ENCODE measurements around the gene GPR89A.
A peak's percentile ranks its signal among the peaks of the same experiment; 100 is the strongest.
"Not testable (repeated sequence)": the region's sequence is repeated elsewhere in the genome, so short reads cannot be mapped to it uniquely, and the experiment has no call there.

GPR89A gene

DNA sequence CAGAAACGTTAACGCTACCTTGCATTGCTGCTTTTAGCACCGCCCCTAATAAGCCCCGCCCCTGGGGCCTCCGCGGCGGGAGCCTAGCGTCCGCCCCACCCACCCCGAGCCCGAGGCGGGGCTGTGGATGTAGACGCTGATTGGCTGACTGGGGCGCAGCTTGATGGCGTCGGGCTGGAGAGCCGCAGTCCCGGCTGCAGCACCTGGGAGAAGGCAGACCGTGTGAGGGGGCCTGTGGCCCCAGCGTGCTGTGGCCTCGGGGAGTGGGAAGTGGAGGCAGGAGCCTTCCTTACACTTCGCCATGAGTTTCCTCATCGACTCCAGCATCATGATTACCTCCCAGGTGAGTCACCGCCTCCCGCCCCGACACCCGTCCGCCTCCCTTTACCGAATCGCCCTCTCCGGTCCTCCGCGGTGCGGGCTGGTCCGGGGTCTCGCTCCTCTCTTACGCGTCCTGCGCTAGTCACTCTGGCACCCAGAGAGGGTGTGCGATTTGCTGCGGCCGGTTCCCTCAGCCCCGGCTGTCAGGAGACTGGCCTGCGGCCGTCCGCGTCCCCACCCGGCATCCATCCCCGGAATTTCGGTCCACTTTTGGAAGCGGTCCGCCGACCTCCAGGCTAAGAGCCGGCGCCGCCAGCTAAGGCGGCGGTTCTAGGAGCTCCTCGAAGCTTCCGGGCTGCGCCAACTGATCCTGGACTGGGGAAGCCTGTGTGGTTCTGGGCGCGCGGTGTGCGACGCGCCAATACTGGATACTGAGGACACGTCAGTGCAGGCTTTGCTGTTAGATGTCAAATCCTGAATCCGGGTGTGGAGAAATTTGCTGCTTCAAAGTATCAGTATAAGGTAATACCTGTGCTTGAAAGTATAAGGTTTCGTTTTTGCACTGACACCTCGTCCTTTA lies at the start of gene GPR89A:
GPR89A (plus strand) TSS at position 156 of the 901 bp plus-strand sequence; CDS start at position 302, 146 bp downstream.
- DNase-seq (ENCODE audit: low read depth, low spot score) = peak; percentile 92

DNA sequence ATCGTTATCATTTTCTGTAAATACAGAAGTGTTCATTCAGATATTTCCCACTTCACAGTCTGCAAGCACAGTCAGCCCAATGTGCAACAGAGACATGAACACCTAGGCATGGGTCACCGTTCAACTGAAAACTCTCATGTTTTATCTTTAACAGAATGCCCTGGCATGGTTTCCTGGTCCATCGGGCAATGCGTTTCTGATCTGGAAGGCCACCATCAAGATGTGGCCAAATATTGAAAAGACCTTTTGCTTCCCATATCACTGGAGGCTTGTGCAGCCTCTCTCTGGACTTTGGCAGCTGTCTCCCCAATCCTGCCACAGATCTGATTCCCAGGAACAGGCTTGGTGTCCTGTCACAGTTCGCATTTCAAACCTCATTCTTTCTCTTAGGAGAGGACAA lies 21.0 kb upstream of the GPR89A start:
- DNase-seq (ENCODE audit: low read depth, low spot score) = not testable (repeated sequence)

DNA sequence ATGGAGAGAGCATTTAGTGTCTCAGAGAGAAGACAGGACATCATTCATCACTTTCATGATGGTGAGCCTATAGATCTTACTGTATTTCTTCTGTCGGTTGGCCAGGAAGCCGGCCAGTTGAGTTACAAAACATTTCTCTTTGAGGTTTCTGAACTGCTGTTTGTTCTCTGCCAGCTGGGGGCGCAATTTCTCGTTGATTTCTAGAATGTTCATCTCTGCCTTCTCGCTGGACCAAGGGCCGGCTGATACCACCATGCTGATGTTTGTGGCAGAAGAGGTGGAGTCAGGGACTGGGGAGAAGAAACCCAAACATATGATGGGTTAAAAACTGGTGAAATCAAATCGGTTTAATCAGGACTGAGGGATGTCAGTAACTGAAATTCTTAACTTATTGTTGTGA lies 17.0 kb upstream of the GPR89A start:
- peak; percentile 4 for DNase-seq (ENCODE audit: low read depth, low spot score)

DNA sequence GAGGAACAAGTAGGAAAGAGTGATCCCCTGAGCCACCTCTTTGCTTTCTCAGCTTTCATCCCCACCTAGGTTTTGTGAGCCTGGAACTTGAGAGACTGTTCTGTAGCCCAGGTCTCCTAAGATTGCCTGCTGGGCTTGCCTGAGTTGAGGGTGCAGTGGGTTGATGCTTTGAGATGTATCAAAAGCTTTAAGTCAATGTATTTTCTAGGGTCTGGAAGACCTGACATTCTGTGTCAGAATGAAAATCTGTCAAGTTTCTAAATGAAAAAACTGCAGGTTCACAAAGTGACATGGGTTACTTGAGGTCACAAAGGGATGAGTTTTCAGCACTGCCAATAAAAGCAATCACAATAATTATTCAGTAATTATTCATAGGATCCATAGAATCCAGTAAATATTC lies 15.4 kb upstream of the GPR89A start:
- not testable (repeated sequence) for DNase-seq (ENCODE audit: low read depth, low spot score)

DNA sequence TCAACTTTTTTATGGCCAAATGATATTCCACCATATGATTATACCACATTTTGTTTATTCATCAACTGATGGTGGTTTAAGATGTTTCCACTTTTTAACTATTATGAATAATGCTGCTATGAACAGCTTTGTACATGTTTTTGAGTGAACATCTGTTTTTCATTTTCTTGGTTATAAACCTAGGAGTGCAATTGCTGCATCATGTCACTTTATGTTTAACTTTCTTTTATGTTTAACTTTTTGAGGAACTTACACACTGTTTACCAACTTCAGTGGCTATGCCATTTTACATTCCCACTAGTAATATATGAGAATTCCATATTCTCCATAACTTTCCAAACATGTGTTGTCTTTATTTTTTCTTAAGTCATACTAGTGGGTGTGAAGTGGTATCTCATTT lies 12.4 kb upstream of the GPR89A start:
- DNase-seq (ENCODE audit: low read depth, low spot score) = not testable (repeated sequence)

DNA sequence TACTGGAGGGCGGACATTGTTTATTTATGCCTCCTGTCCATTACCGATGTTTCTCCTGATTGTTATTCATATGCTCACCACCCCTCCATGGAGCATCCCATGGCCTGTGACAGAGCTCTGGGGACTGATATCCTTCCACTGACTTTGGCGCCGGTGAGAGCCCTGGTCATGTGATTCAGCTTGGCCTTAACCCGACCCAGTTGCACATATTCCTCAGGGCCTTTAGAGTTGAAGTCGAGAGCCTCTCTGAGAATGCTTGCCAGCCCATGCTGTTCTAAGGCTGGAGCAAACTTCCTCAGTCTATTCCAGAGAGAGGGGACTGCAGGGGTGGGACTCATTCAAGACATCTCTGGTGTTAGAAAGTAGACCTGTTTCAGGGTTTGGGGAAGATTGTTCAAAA lies 11.6 kb upstream of the GPR89A start:
- DNase-seq (ENCODE audit: low read depth, low spot score) = not testable (repeated sequence)

DNA sequence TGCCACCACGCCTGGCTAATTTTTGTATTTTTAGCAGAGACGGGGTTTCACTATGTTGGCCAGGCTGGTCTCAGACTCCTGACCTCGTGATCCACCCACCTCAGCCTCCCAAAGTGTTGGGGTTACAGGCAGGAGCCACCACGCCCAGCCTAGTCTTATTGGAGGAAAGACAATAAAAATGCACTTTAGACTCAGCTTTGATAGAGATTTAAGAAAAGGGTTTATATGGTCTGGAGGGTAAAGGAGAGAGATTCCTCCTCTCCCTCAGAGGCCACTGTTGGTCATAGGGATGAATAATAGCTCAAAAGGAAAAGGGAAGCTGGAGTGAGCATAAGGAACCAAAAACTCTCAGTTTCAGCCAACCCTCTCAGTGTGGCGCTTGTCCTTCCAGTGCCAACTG lies 8.4 kb upstream of the GPR89A start:
- not testable (repeated sequence) for DNase-seq (ENCODE audit: low read depth, low spot score)

DNA sequence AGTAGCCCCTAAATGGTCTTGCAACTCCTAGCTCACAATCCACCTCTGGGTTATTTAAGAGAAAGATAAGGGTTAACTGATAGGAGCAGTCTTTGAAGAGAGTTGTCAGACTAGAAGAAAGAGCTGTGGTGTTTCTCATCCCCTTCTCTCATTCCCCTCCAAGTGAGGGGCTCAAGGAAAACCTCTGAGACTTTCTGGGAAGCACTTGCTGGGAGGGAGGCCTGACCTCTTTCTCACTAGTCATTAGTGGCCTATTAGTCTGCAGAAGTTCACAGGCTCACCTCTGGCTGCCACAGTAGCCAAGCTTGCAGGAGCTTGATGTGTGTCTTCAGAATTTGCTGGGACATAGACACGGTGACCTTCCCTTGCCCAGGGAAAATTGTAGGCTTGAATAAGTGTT lies 6.2 kb upstream of the GPR89A start:
- DNase-seq (ENCODE audit: low read depth, low spot score) = no peak

DNA sequence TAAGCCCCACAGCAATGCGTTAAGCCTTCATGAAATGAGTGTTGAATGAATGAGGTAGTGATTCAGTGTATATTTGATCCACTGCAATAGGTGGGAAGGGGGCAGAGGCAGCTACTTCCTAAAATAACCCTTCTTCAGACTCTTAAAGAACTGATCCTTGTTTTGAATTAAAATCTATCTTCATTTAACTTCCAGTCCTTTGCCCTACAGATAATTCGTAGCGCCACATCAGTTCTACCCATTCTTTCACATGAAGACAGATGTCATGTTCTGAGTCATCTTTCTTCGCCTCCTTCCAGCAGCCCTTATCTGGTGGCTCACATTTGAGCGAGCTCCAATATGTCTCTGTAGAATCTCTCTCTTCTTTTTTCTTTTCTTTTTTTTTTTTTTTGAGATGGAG lies 948 bp upstream of the GPR89A start:
- not testable (repeated sequence) for DNase-seq (ENCODE audit: low read depth, low spot score)

DNA sequence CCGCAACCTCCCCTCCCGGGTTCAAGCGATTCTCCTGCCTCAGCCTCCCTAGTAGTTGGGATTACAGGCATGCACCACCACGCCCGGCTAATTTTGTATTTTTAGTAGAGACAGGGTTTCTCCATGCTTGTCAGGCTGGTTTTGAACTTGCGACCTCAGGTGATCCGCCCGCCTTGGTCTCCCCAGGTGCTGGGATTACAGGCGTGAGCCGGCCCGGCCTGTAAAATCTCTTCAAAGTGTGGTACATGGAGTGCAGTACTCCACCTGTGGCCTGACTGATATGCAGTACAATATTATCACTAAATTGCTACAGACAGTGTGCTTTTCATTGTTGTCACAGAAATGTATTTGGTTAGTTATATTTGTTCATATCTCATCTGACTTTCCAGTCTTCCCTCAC lies 499 bp upstream of the GPR89A start:
- not testable (repeated sequence) for DNase-seq (ENCODE audit: low read depth, low spot score)

DNA sequence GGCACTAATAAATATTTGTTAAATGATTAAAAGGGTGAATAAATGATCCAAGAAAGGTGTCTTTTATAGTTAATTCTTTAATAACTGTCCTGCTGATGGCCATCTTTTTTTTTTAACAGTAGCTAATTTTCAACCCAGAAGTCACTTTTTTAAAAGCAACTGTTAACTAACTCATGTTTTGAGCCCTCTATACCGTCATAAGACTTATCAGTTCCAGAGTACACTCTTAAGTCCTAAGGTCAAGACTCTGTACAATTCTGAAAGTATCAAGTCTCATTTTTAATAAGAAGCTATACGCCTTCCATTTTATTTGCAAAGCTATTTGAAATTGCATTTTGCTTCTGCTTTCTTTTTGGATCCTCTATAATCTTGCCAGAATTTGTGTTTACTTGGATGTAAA lies 3.0 kb downstream of the GPR89A start:
- not testable (repeated sequence) for DNase-seq (ENCODE audit: low read depth, low spot score)

DNA sequence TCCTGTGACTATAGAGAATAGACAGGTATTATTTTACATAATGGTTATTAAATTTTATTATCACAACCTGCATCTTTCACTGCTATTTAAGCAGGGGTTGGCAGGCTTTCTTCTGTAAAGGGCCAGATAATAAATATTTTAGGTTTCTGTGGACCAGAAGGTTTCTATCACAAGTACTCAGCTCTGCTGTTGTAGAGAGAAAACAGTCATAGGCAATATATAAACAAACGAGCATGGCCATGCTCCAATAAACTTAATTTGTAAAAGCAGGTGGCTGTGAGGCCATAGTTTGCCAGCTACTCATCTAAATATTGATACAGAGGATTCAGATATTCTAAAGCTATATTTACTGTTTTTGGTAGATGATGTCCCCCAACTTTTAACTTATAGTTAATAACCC lies 12.3 kb downstream of the GPR89A start:
- DNase-seq (ENCODE audit: low read depth, low spot score) = not testable (repeated sequence)

DNA sequence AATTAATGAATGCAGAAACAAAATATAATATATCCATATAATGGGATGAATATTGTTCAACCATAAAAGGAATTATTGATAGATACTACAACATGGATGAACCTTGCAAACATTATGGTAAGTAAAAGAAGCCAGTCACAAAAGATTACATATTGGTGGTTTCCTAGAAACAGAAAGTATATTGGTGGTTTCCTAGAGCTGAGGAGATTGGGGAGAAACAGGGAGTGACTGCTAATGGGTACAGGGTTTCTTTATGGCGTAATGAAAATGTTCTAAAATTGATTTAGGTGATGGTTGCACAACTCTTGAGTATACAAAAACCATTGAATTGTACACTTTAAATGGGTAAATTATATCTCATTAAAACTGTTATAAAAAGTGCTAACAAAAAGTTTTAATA lies 14.4 kb downstream of the GPR89A start:
- DNase-seq (ENCODE audit: low read depth, low spot score) = not testable (repeated sequence)

DNA sequence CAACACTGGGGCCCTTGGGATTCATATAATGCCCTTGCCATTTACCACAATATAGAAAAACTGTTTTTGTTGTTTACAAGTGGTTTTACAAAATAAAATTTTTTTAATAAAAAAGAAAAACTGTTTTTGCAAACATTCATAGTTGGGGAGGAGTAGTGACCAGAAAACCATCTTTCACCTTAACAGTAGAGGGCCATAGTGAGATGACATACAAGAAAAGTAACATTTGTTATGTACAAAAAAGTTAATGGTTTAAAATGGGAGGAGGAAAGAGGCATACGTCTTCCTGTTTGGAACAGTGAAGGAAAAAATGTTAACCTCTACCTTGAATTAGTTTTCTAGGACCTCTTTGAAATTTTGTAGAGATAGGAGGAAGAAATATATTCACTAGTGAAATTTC lies 28.4 kb downstream of the GPR89A start:
- DNase-seq (ENCODE audit: low read depth, low spot score) = not testable (repeated sequence)

DNA sequence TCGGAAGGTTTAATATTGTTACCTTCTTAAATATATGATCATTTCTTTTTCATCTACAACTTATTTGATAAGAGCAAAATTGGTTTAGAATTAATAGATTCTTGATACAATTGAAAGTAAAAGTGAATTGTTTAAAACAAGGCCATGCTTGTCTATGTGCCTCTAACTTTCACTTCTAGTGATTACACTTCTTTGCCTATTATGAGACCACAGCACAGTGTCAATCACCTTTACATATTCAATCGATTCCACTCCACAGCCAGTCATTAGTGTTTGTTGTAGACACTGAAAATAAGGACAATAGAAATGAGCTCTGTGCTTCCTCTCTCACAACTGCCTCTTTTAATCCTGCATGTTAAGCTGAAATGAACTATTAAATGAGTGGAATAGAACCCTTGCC lies 34.1 kb downstream of the GPR89A start:
- not testable (repeated sequence) for DNase-seq (ENCODE audit: low read depth, low spot score)

DNA sequence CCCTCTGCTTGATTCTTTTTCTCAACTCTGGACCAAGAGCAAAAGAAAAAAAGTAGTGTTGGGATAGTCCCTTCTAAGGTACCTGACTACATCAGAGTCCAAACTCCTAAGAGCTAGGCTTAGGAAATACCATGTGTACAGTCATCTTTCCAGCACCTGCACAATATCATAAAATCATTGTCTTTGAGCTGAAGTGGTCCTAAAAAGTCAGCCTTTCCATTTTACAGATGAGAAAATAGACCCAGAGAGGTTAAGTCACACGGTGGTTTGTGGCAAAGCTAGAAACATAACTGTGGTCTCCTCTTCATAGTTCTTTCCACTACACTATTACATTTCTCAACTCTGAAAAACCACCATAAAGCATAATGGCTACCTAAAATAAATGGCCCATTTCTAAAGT lies 36.2 kb downstream of the GPR89A start:
- not testable (repeated sequence) for DNase-seq (ENCODE audit: low read depth, low spot score)

DNA sequence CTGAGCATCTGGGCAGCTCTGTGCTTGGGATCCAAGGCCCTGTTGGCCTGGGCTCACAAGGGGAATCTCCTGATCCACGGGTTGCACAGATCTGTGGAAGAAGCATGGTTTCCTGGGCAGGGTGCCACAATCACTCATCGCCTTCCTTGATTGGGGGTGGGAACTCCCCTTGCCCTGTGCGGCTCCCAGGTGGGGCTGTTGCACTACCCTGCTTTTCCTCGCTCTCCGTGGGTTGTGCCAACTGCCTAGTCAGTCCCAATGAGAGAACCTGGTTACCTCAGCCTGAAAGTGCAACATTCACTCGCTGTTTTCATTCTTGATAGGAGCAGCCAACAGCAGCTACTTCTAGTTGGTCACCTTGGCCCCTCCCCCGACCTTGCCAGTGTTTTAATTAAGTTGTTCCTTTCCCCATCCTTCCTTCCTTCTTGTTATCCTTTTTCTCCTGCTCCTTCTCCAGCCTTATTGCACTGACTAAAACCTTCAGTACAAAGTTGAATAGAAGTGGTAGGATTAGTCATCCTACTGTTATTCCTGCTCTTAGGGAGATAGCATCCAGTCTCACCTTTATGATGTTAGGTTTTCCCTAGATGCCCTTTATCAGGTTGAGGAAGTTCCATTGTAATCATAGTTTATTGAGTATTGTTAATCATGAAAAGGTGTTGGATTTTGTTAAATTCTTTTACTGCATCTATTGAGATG lies 48.6 kb downstream of the GPR89A start:
- not testable (repeated sequence) for DNase-seq (ENCODE audit: low read depth, low spot score)

DNA sequence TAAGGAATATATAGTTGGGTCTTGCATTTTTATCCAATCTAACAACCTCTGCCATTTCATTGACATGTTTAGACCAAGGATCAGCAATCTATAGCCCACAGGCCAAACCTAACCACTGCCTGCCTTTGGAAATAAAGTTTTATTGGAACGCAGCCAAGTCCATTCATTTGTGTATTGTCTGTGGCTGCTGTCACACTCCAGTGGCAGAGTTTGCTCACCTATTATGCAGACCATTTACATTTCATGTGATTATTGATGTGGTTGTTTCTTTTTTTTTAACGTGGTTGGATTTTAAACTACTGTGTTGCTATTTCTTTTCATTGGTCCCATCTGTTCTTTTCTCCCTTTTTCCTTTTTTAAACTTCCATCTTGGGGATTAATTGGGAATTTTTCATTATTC lies 54.7 kb downstream of the GPR89A start:
- DNase-seq (ENCODE audit: low read depth, low spot score) = not testable (repeated sequence)

DNA sequence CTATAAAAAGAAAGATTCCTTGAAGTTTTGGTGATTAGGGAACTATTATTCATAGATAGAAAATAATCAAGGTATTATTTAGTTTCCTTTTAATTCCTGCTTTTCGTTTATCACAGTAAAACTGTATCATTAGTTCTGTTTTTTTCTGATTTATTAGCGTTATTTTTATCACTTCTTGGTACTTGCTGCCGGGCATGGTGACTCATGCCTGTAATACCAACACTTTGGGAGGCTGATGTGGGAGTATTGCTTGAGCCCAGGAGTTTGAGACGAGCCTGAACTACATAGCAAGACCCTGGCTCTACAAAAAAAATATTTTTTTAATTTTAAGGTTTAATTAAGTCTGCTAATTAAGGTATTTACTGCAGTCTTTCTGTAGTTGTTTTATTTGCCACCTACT lies 57.2 kb downstream of the GPR89A start:
- not testable (repeated sequence) for DNase-seq (ENCODE audit: low read depth, low spot score)

DNA sequence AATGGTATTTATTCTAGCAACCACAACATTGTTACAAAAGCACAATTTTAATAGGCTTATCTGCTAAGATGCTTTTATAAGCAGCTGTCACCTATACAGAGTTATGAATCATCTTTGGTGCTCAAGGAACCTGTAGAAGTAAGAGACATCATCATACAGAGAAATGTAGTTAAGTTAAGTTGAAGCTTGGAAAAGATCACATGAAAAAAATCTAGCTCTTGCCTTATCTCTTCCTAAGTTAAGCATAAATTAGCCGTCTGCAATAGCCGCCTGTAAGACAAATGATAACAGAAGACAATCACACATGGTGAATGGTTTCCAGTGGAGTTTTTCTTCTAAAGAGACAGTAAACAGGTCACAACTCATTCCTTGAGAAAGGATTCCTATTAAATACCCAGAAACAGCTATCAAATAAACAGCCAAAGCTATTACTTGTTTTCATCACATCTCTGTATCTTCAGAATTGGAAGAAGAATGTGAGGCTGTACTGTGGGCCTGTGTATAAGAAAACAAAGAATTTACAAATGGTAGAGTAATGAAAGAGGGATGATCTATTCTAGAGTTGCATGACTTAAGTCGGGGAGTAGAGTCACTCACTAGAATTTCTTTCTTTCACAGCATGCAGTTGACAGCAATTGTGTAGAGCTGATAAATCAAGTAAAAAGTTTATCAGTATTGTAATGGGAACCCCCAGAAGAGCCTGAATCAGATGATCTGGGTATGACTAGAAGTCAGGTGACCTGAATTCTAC lies 63.4 kb downstream of the GPR89A start:
- not testable (repeated sequence) for DNase-seq (ENCODE audit: low read depth, low spot score)

DNA sequence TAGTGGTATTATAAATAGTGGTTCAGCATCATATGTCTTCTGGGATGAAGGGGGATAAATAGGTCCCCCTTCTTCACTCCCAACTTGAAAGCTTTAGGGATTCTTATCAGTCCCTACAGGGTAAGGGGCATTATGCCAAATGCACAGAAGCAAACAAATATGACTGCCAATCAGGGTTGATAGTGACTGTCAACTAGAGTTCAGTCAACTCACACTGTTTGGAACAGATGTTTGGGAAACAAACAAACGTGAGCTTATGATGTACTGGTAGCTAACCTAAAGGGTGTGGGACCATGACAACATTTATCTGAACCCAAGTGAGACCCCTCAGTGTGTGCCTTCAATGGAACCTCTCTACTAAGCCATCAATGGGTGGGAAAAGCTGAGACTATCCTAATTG lies 65.4 kb downstream of the GPR89A start:
- not testable (repeated sequence) for DNase-seq (ENCODE audit: low read depth, low spot score)

DNA sequence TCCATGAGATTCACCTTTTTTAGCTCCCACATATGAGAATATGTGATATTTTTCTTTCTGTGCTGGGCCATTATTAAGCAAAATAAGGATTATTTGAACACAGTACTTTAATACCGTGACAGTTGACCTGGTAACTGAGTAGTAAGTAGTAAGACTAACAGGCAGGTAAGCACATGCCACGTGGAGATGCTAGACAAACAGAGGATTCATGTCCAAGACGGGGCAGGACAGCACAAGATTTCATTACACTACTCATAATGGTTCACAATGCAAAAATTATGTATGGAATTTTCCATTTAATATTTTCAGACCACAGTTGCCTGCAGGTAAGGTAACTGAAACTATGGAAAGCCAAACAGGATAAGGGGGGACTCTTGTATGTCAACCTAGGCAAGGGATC lies 77.1 kb downstream of the GPR89A start:
- DNase-seq (ENCODE audit: low read depth, low spot score) = not testable (repeated sequence)

Data from activated naive CD8-positive, alpha-beta T cell treated with anti-CD3 and anti-CD28 coated beads, Interleukin-2, amount 50 U/mL, for 16 hours (primary cell).